SK-MEL-5 (cell line): ENCODE data around the gene PSME3IP1. TPM values are rescaled to one million over a fixed set of nuclear protein-coding genes. Genes with fewer than 3 reads are reported as not detected.
A peak's percentile ranks its signal among the peaks of the same experiment; 100 is the strongest.

ENCODE experiments used
- DNase-seq: peaks from one replicate; pipeline ENCODE4 v3.0.0-alpha.2; 2016; ENCODE audit warnings: low read depth, low spot score
- in situ Hi-C: cut with HindIII; loops from 2 replicates; pipeline ENCODE4 v1.10.0; 2016; ENCODE audit warnings: low sequenced_read_pairs, high pct_unique_total_duplicates, low pct_unique_long_range_greater_than_20kb
- polyA plus RNA-seq, 2 experiments: library from polyadenylated mRNA; depleted of rRNA; stranded (reverse); fragments of >200 nt; gene quantifications; 2 replicates each; pipeline ENCODE4 v1.2.3, GENCODE V29; 2015
- total RNA-seq: library from RNA; depleted of rRNA; stranded (reverse); fragments of >200 nt; shearing (Covaris generic); gene quantifications from 2 replicates; pipeline ENCODE4 v1.2.3, GENCODE V29; 2014; rRNA removed

The PSME3IP1 gene, protein sequence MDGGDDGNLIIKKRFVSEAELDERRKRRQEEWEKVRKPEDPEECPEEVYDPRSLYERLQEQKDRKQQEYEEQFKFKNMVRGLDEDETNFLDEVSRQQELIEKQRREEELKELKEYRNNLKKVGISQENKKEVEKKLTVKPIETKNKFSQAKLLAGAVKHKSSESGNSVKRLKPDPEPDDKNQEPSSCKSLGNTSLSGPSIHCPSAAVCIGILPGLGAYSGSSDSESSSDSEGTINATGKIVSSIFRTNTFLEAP
- total RNA-seq = 71.2 and 83.4 TPM in 2 replicates
- 65.4 and 75.9 TPM in 2 replicates for polyA plus RNA-seq (2015; cell fraction: cytosol; rRNA removed)
- polyA plus RNA-seq (2015; cell fraction: nucleus; rRNA removed) = 105 and 106 TPM in 2 replicates

DNA sequence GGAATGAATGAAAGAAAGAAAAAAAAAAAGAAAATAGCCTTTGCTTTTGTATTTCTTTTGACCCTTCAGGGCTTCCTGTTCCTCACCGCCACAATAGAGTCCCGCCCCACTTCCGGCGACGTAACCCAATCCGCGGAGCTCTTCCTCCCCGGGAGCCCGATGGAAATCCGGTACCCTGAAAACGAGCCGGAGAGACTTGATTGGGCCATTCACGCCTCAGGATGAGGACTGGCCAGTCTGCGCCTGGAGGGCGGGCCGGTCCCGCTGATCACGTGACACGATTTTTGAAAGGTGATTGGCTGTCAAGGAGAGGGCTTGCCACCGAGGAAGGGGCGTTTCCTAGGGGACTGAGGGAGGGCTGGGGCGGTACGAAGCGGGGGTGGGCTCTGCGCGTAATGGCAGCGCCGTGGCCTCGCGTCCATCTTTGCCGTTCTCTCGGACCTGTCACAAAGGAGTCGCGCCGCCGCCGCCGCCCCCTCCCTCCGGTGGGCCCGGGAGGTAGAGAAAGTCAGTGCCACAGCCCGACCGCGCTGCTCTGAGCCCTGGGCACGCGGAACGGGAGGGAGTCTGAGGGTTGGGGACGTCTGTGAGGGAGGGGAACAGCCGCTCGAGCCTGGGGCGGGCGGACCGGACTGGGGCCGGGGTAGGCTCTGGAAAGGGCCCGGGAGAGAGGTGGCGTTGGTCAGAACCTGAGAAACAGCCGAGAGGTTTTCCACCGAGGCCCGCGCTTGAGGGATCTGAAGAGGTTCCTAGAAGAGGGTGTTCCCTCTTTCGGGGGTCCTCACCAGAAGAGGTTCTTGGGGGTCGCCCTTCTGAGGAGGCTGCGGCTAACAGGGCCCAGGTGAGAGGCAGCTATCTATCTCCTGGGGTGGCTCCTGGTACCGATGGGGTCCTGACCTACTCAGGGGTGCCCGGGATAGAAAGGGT is at the start of gene PSME3IP1, which contains the start of gene RSPRY1:
Gene PSME3IP1 (minus strand): TSS at position 95 of the 927 bp plus-strand sequence. CDS start 12,185 bp downstream, outside the sequence.
Gene RSPRY1 (plus strand): TSS at position 385 of the 927 bp plus-strand sequence. CDS start 18,330 bp downstream, outside the sequence.
- peak; percentile 99 for DNase-seq
- in situ Hi-C loops = no loop called here

DNA sequence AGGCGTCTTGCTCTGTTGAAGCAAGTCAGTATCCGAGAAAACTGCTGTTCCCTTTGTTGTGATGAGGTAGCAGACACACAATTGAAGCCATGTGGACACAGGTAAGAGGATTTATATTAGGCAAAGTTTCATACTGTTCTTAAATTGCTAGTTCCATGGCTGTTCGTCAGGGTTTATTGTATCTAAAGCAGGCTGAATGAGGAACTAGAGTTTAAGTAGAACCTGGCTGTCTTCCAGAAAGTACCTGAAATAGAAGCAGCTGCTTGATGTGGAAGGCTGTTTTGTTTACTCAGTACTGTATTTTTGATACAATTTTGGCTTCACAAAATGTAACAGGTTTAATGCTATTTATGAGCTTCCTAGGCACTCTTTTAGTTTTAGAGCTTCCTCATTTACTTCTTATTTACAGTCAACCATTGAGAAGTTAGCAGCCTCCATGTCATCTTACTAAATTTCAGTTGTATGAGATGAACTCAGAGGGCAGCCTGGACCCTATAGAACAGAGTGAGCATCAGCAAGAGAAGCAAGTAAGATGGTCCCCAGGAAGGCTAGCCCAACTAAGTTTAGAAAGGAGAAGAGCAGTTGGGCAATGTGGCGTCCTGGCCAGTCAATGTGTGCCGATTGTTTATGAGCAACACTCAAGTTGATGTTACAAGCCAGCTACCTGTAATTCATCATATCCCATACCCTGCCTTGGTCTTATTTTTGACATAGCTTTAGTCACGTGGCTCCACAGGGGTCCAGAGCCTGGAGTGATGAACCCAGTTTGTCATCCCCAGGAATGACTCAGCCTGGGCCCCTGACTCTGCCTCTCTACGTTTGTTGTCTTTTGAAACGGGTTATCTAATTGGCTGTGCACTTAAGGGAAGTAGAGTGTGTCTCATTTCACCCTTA is 49.5 kb upstream of the PSME3IP1 start:
- DNase-seq = no peak

DNA sequence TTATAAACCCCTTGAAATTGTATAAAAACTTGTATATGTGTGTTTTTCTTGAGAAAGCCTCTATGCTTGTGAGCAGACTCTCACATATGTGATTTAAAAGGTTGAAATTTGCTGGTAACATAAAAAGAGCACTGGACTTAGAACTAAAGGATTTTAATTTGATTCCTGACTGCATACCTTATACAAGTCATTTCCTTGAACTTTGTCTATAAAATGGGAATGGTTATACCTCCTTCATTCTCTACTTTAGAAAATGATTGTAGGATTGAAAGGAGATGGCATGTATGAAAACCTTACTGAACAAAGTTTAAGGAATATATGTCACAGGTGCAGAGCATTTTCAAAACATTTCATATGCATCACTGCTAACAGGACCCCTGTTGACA is 48.9 kb upstream of the PSME3IP1 start:
- in situ Hi-C loops = no loop called here
- no peak for DNase-seq

More for the DNA sequence above, 49.5 kb upstream of the PSME3IP1 start:
- in situ Hi-C loops = no loop called here

DNA sequence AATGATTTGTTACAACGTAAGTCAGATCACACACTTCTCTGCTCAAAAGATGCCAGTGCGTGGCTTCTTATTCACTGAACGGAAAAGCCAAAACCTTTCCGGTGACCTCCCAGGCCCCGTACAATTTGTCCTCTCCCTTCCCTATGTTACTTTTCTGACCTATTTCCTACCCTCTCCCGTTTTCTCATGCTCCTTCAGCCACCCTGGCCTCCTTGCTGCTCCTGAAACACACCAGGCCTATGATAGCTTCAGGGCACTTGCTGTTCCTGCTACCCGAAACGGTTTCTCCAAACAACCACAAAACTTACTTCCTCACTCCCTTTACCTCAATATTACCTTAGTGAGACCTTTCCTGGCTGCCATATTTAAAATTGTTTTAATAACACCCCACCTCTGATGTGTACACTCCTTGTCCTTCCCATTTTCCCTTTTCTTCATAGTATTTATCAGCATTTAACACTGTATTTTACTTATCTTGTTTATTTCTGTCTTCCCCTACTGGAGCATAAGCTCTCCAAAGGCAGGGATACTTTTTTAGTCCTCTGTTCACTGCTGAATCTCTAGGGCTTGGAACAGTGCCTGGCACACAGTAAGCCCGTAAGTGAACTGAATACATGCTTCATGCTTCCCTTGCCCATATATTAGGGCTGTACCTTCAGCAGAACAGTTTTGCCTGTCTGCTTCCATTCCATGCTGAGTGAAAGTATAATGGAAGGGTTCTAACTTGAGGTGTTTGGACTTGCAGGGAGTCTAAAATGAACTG is 48.3 kb upstream of the PSME3IP1 start:
- DNase-seq = no peak
- in situ Hi-C loops = no loop called here

DNA sequence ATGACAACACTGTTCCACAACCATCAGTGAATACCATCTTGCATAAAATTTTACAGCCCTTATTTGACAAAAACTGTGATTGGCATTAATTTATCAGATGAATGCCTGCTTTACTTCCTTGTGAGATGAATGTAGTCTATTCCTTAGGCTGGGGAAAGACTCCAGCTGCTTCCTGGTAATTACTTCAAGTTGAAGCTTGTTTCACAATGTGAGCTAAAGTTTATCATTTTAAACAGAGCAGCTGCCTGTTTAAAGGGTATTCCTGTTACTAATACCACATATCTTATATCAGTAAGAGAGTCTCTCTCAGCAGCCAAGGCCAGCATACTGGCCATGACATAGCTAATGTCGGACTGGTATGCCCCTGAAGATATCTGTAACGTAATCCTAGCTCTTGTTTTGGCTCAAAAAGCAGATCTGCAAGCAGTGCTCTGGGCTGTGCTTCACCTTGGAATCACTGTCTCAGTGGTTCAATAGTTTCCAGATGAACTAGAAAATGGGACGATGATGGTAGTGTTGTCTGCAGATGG is 46.0 kb upstream of the PSME3IP1 start:
- in situ Hi-C loops = no loop called here
- no peak for DNase-seq

DNA sequence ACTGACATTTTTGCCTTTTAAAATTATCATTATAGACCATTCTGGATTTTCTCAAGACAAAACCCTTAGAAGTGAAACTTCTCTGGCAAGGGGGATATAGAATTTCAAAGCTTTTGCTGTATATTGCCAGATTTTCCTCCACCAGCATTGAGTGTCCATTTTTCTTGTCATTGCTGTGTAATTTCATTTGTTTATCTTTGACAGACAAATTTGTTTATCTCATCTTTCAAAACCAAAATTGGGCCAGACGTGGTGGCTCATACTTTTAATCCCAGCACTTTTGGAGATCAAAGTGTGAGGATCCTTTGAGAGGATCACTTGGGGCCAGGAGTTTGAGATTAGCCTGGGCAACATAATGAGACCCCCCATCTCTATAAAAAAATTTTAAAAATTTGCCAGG is 43.2 kb upstream of the PSME3IP1 start:
- DNase-seq = no peak
- in situ Hi-C loops = no loop called here

DNA sequence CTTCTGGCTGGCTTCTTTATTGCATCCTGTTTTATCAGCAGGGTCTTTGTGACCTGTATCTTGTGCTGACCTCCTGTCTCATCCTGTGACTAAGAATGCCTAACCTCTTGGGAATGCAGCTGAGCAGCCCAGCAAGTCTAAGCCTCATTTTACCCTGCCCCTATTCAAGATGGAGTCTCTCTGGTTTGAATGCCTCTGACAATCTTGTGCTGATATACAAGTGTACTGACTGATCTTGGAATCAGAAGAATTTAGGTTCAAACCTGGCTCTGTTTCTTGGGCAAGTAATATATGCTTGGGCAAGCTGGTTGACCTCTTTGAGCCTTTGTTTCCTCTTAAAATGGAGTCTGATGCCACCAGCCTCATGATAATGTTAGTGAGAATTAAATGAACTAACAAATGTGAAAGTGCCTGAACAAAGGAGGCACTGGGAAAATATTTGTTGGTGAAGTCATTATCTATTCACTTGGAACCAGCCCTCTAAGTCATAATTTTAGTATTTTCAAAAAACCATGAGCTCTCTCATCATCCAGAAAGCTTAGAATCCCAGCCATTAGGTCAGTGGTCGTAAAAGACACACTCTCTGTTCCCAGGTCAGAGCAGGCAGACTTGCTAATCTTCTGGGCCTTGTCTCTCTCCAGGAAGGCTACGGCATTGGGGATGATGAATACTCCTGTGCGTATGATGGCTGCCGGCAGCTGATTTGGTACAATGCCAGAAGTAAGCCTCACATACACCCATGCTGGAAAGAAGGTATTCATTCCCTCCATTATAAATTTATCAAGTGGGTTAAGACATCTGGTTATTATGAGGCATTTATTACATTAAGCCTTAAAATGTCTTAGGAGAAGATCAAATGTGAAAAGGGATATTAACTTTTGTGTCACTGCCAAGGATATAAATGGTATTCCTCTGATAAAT is 41.1 kb upstream of the PSME3IP1 start:
- DNase-seq = no peak
- in situ Hi-C loops = no loop called here

DNA sequence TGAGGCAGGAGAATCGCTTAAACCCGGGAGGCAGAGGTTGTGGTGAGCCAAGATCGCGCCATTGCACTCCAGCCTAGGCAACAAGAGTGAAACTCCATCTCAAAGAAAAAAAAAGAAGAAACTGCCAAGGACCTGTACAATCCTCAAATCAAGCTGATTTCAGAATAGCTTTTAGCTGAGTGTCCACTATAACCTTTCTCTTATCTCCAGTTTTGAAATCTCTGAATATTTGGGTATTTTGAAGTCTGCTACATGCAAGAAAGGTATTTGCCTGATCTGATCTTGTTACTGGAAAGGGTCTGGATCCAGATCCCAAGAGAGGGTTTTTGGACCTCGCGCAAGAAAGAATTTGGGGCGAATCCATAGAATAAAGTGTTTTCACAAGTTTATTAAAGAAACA is 40.1 kb upstream of the PSME3IP1 start:
- in situ Hi-C loops = no loop called here
- DNase-seq = no peak

DNA sequence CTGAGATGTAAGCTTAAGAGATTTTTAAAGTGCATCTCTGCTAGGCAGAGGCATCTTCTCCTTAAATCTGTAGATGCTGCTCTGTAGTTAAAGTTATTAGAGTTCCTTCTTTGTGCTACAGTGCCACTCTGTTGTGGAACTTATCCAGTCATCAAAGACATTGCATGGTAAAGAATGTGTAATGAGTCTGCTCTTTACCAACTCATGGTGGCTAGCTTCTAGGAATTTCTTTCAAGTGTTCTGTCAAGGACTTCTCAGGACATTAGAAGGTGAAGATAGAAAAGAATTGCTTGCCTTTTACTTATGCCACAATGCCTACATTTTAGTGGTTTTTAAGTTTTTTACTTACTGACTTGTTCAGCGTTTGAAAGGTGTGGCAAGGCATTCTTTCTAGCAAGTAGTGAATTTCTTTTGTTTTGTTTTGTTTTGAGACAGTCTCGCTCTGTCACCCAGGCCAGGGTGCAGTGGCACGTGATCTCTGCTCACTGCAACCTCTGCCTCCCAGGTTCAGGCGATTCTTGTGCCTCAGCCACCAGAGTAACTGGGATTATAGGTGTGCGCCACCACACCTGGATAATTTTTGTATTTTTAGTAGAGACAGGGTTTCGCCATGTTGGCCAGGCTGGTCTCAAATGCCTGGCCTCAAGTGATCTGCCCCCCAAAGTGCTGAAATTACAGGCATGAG is 39.0 kb upstream of the PSME3IP1 start:
- in situ Hi-C loops = no loop called here
- no peak for DNase-seq

DNA sequence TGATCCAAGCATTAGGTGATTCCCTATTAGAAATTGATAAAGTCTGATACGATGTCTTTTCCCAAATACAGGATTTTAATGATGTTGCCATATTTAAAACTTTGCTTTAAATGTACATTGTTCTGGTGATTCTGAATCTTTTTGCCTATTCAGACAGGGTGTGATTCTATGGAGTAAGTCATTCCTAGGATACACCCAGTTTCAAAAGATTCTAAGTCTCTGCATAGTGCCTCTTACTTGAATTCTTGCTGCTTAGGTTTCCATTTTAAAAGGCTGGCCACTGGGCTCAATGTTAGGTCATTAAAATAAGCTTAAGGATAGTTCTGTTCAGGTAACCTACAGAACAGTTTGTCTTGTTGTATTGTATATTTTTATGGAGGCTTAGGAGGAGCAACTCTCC is 37.2 kb upstream of the PSME3IP1 start:
- in situ Hi-C loops = no loop called here

DNA sequence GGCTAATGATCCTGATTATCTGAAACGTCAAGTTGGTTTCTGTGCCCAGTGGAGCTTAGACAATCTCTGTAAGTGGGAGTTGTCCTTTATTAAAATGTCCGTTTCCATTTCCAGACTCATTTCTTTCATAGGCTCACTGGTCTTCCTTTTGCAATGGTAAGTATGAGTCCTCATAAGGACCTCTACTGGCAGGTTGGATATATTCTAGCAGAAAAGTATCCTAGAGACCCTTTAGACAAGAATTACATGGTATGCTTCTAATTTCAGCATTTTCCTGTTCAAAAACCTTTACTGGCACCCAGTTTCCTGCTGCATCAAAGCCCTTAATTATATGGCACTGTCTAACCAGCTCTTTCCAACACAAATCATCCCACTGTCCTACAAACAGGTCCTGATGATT is 31.1 kb upstream of the PSME3IP1 start:
- DNase-seq = no peak
- in situ Hi-C loops = no loop called here

More for the DNA sequence above, 37.2 kb upstream of the PSME3IP1 start:
- DNase-seq = no peak

DNA sequence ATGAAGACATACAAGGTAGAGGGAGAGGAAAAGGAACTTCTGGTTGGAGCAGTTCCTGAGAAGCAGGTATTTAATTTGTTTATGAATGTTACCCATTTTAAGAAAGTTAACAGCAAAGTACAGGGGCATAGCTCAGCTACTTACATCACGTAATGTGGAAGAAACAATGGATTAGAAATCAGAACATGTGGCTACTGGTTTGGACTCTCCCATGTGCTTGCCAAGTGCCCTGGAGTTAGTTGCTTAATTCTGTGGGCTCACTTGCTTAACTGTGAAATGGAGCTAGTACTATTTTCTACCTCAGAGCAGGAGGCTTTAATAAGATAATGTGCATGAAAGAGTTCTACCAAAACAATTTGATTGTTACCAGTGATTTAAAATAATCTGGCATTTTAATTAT is 27.6 kb upstream of the PSME3IP1 start:
- DNase-seq = no peak
- in situ Hi-C loops = no loop called here

DNA sequence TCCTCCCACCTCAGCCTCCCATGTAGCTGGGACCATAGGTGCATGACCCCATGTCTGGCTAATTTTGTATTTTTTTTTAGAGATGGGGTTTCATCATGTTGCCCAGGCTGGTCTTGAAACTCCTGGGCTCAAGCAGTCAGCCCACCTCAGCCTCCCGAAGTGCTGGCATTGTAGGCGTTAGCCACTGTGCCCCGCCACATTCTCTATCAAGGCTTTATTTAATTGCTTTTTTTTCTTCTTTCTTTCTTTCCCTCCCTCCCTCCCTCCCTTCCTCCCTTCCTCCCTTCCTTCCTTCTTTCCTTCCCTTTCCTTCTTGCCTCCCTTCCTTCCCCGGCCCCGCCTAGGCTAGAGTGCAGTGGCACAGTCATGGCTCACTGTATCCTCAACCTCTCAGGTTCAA is 23.9 kb upstream of the PSME3IP1 start:
- DNase-seq = no peak
- in situ Hi-C loops = no loop called here

DNA sequence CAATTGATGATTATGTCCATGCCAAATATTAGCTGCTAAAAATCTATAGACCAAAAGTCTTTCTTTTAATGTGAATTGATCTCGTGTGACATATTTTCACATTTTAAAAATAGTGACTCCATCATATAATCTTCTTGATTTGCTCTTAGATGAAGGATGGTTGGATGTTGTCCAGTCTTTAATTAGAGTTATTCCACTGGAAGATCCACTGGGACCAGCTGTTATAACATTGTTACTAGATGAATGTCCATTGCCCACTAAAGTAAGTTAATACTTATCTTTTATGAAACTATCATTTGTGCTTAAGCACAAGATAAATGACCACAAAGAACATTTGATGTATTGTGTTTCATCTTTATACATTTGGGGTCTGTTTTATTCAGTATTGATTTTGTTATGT is 23.1 kb upstream of the PSME3IP1 start:
- in situ Hi-C loops = no loop called here
- DNase-seq = no peak

DNA sequence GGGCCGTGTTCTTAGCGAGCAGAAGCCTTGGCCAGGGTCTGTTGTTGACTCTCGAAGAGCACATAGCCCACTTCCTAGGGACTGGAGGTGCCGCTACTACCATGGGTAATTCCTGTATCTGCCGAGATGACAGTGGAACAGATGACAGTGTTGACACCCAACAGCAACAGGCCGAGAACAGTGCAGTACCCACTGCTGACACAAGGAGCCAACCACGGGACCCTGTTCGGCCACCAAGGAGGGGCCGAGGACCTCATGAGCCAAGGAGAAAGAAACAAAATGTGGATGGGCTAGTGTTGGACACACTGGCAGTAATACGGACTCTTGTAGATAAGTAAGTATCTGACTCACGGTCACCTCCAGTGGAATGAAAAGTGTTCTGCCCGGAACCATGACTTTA is 18.8 kb upstream of the PSME3IP1 start:
- in situ Hi-C loops = no loop called here
- no peak for DNase-seq
